GM19043 (cell line): ENCODE measurements around the gene AS3MT.
A peak's percentile ranks its signal among the peaks of the same experiment; 100 is the strongest.
"Not testable (repeated sequence)": the region's sequence is repeated elsewhere in the genome, so short reads cannot be mapped to it uniquely, and the experiment has no call there.

Experiments used
- ATAC-seq: cut with Tn5 transposase; IDR thresholded peaks from one replicate; pipeline ENCODE4 v1.9.1; 2021; ENCODE audit warnings: low read depth; ENCODE audit not compliant: unreplicated experiment

AS3MT gene

GRCh38 chr10:102855731-102856436 lies 13.4 kb upstream of the AS3MT start:
- not testable (repeated sequence) for ATAC-seq

DNA sequence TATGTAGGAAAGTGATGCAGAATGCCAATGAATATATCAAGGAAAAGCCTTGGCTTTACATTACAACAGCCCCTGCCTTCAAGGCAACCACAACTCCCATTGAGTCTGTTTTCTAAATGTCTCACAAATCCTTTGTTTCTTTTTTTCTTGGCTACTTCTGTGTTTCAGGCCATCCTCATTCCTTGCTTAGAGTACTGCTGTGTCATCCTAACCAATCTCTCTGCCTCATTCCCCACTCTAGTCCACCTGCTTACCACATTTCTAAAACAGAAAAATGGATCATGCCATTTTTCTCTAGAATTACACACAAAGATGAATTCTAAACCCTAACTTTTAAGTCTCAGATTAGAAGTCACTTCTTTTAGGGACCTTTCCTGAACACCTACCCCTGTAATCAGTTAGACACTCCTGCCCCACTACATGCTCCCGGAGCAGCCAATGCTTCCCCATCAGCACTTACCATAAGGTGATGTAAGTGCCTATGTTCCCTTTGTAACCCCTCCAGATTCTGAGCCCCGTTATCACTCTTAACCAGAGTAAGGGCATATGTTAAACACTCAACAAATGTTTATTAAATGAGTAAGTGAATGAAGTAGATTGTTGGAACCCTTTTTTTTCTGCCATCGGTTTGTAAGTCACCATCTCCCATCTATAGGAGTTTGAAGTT lies 12.4 kb upstream of the AS3MT start:
- ATAC-seq: no peak

- ATAC-seq: no peak
Measured at GRCh38 chr10:102859911-102860310, 9.4 kb upstream of the AS3MT start.

- no peak for ATAC-seq
Measured at GRCh38 chr10:102863660-102864059, 5.6 kb upstream of the AS3MT start.

DNA sequence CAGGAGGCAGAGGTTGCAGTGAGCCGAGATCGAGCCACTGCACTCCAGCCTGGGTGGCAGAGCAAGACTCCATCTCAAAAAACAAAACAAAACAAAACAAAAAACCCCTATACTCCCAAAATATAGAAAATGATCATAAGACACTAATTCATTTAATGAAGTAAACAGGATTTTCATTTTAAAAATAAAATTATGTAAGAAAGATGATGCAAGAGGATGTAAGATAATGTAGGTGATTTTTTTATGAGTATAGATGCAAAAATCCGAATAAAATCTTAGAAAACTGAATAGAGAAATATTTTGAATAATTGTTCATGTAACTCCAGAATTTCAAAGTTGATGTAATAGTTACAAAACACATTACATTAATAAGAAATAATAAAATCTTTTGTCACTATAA lies 3.6 kb upstream of the AS3MT start:
- no peak for ATAC-seq

DNA sequence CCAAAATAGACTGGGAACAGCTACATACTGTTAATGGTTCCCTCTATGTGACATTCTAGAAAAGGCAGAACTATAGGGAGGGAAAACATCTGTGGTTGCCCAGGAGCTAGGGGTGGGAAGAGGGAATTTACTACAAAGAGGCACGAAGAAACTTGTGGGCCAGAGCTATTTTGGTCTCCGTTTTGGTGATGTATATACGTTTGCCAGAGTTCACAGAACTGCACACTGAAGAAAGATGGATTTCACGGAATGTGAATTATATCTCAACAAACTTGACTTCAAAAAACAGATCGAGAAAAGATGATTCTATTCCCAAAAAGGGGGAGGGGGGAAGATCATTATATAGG lies 386 bp upstream of the AS3MT start:
- ATAC-seq: no peak

GRCh38 chr10:102870221-102870620 lies 951 bp downstream of the AS3MT start:
- no peak for ATAC-seq

DNA sequence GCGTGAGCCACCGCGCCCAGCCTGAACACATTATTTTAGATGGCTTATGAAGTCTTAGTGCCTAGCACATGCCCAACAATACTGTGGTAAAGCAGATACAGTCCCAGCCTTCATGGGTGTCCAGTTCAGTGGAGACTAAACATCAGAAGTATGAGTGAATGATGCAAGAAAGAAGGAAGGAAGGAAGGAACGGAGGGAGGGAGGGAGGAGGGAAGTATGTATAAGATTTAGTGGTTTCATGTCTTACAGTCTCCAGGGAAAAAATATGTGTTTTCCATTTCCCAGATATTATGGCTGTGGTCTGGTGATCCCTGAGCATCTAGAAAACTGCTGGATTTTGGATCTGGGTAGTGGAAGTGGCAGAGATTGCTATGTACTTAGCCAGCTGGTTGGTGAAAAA lies 2.9 kb downstream of the AS3MT start:
- no peak for ATAC-seq

DNA sequence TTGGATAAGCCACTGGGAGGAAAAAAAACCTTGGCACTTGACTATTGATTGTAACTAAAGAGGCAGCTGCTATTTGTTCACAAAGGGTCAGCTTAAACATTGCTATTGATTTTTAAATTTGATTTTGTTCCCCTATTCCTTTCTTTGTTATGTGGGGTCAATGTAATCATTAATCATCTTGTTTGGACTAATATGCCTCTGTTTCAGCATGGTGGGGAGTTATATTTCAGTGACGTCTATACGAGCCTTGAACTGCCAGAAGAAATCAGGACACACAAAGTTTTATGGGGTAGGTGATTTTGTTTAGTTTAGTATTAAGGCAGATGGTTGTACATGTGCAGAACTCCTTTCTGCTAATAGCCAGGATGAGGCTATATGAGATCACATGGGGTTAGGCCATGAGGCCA lies 7.5 kb downstream of the AS3MT start:
- ATAC-seq: no peak

DNA sequence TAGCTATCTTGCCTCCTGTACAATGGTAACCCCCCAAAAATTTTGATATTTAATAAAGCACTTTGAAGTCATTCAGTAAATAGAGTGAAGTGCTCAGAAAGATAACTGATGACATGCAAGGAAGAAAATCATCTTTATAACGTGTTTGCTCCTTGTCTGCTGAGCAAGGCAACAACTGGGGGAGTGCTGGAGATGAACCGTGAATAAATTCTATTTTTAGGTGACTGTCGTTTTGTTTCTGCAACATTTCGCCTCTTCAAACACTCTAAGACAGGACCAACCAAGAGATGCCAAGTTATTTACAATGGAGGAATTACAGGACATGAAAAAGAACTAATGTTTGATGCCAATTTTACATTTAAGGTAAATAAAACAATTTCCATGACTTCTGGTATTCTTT lies 9.4 kb downstream of the AS3MT start:
- ATAC-seq: no peak

GRCh38 chr10:102880256-102880655 lies 11.0 kb downstream of the AS3MT start:
- no peak for ATAC-seq

GRCh38 chr10:102888048-102888447 lies 18.8 kb downstream of the AS3MT start:
- no peak for ATAC-seq

- no peak for ATAC-seq
Measured at GRCh38 chr10:102894466-102895213, 25.4 kb downstream of the AS3MT start.

DNA sequence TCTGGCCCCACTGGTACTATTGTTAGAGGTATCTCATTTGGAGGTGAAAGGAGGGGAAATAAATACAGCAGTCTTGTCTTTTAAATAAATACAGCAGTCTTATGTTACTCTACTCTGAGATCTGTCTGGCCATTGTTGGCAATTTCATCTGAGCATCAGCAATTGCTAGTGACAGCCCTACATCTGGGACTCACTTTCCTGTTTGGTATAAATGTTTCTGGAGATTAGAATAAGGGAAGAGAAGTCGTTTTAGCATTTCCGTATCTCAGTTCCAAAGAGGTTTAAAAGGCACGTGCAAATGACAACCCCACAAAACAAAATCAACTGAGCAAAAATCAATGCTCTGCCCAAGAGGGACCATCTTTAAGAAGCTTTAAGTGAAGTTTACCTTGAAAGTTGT lies 30.7 kb downstream of the AS3MT start:
- no peak for ATAC-seq

GRCh38 chr10:102904346-102904745 lies 35.1 kb downstream of the AS3MT start:
- ATAC-seq: no peak

- no peak for ATAC-seq
Measured at GRCh38 chr10:102906507-102906906, 37.2 kb downstream of the AS3MT start.

- ATAC-seq: no peak
Measured at GRCh38 chr10:102914781-102915180, 45.5 kb downstream of the AS3MT start.

- ATAC-seq: no peak
Measured at GRCh38 chr10:102916173-102916572, 46.9 kb downstream of the AS3MT start.

DNA sequence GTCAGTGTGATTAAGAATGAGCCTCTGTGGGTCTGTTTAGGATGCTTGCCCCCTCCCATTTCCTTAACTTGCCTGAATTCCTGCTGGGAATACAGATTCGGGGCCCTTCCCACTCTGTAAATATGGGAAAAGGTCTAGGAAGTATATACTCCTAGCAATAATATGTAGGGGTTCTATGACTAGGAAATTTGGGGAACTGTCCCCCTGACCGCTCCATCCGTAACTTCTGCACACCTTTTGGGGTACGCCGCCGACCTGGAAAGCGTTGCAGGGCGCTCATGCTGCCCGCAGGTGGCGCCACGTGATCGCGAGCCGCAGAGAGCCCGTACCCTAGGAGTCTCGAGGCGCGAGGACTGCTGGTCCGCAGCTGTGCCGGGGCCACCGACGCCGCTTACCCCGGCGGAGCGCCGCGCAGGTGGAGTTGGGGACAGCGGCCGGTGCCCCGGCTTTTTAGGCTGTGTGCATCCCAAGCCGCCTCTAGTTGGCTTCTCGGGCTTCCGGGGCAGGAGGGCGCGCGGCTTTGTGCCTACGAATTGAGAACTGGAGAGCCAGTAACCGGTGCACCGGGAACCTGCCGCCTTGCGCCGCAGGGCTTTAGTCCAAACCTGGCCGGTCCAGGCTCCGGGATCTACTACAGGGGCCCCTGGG lies 48.2 kb downstream of the AS3MT start:
- ATAC-seq: peak; percentile 30

DNA sequence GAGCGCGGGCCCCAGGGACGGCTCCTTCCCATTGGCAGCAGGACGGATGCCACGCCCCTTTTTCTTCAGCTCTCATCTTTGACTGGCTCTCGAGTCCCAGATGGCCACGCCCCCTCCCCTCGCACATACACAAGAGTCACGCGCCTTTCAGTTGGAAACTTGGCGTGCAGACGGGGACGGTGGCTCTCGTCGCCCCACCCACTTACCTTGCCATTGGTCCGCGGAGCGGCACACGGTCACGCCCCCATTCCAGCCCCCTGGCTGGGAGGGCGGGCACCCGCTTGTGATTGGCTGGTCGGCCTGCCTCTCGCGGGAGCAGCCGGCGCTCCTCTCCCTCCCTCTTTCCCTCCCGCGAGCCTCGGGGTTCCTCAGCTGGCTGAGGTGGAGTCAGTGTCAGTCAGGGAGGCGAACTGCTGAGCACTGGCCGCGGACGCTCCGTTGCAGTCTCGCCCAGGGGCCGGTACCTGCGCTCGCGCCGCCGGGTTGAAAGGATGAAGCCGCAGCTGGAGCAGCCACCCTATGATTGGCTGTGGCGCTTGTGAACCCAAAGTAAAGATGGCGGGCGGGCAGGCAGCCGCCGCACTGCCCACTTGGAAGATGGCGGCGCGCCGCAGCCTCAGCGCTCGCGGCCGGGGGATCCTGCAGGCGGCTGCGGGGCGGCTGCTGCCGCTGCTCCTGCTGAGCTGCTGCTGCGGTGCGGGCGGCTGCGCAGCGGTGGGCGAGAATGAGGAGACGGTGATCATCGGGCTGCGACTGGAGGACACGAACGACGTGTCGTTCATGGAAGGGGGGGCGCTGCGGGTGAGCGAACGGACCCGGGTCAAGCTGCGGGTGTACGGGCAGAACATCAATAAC lies 48.9 kb downstream of the AS3MT start, which contains the start of gene CNNM2:
Gene CNNM2, plus strand, starts transcription at position 333 of the 855 bp plus-strand sequence. Its CDS starts 187 bp downstream, at position 520.
- peak; percentile 89 for ATAC-seq
